ENCODE measurements around the gene PPP1R9B.
A peak's percentile ranks its signal among the peaks of the same experiment; 100 is the strongest.

Gene PPP1R9B

GRCh38 chr17:50187751-50188530, 37.5 kb upstream of the PPP1R9B start:
- no peak for DNase-seq (ENCODE audit: low read depth)

- DNase-seq (ENCODE audit: low read depth) = no peak
Observed at GRCh38 chr17:50187394-50187725, 36.9 kb upstream of the PPP1R9B start.

- DNase-seq (ENCODE audit: low read depth) = no peak
Observed at GRCh38 chr17:50186661-50187393, 36.4 kb upstream of the PPP1R9B start.

GRCh38 chr17:50185631-50186471, 35.4 kb upstream of the PPP1R9B start:
- no peak for DNase-seq (ENCODE audit: low read depth)

- DNase-seq (ENCODE audit: low read depth) = no peak
Observed at GRCh38 chr17:50184611-50185398, 34.3 kb upstream of the PPP1R9B start.

- no peak for DNase-seq (ENCODE audit: low read depth)
Observed at GRCh38 chr17:50184064-50184463, 33.6 kb upstream of the PPP1R9B start.

GRCh38 chr17:50183421-50183994, 33.0 kb upstream of the PPP1R9B start:
- no peak for DNase-seq (ENCODE audit: low read depth)

- no peak for DNase-seq (ENCODE audit: low read depth)
Observed at GRCh38 chr17:50182783-50183420, 32.4 kb upstream of the PPP1R9B start.

- DNase-seq (ENCODE audit: low read depth) = no peak
Observed at GRCh38 chr17:50181591-50182560, 31.4 kb upstream of the PPP1R9B start.

GRCh38 chr17:50181144-50181543, 30.7 kb upstream of the PPP1R9B start:
- DNase-seq (ENCODE audit: low read depth) = no peak

- DNase-seq (ENCODE audit: low read depth) = no peak
Observed at GRCh38 chr17:50180620-50181019, 30.1 kb upstream of the PPP1R9B start.

GRCh38 chr17:50180111-50180510, 29.6 kb upstream of the PPP1R9B start:
- DNase-seq (ENCODE audit: low read depth) = no peak

GRCh38 chr17:50177983-50178834, 27.7 kb upstream of the PPP1R9B start:
- peak; percentile 30 for DNase-seq (ENCODE audit: low read depth)

- no peak for DNase-seq (ENCODE audit: low read depth)
Observed at GRCh38 chr17:50177476-50177875, 27.0 kb upstream of the PPP1R9B start.

- DNase-seq (ENCODE audit: low read depth) = no peak
Observed at GRCh38 chr17:50176559-50177357, 26.3 kb upstream of the PPP1R9B start.

GRCh38 chr17:50175035-50175807, 24.7 kb upstream of the PPP1R9B start:
- no peak for DNase-seq (ENCODE audit: low read depth)

GRCh38 chr17:50174444-50174843, 24.0 kb upstream of the PPP1R9B start:
- no peak for DNase-seq (ENCODE audit: low read depth)
